HG03439 (cell line): ENCODE results near the gene WDR72.
"Not testable (repeated sequence)": the region's sequence is repeated elsewhere in the genome, so short reads cannot be mapped to it uniquely, and the experiment has no call there.

Experiments used
- ATAC-seq: cut with Tn5 transposase; IDR thresholded peaks from one replicate; pipeline ENCODE4 v1.9.1; 2021; ENCODE audit warnings: mild to moderate bottlenecking, moderate library complexity; ENCODE audit not compliant: unreplicated experiment

Gene WDR72

DNA sequence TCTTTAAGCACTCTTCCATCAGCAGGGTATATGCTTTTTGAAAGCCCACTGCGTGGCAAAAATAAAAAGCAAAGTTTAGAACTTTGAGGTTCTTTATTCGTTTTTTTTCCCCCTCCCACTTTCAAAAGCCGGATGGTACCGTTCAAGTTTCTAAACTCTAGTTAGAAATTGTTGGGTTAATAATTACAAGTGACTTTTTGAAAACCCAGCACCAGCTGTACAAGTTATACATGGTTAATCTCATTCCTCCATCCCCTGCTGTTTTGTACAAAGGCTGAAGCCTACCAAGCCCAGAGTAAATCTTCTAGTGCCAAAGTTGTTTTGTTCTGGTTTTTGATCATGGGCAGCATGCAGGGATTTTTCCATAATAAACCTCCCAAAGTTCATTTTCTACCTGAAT lies 48.6 kb downstream of the WDR72 start:
- no peak for ATAC-seq

DNA sequence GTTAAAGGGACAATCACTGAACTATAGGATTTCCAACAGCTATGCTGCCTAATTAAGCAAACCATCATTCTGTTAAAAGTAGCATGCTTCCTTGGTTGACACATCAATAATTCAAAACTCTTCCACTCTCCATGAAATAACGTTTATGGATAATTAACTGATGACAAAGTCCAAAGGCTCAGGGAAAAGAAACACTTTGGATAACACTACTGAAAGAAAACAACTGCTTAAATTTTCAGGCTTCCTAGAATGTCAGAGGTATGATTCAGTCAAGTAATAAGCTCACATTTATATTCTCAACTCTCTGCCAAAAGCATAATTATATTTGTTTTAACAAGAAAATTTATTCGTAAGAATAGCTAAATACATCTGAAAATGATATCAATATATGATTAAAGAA lies 49.6 kb downstream of the WDR72 start:
- ATAC-seq, result no peak

GRCh38 chr15:53695365-53695764 lies 64.1 kb downstream of the WDR72 start:
- ATAC-seq, result no peak

GRCh38 chr15:53694476-53694874 lies 65.0 kb downstream of the WDR72 start:
- ATAC-seq, result no peak

GRCh38 chr15:53693729-53694475 lies 65.6 kb downstream of the WDR72 start:
- ATAC-seq, result no peak

- ATAC-seq, result not testable (repeated sequence)
Observed at GRCh38 chr15:53684162-53684561, 75.3 kb downstream of the WDR72 start.

DNA sequence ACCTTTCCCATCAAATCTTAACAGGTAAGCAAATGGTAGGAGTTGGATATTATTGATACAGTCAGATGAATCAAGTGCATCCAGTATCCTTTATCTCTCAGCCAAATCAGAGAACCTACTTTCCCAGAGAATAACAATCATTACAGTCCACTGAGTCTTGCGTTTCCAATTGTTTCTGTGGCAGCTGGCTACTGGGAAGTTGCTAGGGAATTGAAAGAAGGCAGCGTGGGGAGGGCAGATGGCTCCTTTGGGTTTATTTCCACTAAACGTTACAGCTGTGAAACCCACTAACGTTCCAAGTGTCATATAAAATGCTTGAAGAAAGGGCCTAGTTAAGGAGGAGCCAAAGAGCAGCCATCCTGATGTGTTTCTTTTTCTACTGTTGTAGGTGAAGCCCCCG lies 78.4 kb downstream of the WDR72 start:
- no peak for ATAC-seq

DNA sequence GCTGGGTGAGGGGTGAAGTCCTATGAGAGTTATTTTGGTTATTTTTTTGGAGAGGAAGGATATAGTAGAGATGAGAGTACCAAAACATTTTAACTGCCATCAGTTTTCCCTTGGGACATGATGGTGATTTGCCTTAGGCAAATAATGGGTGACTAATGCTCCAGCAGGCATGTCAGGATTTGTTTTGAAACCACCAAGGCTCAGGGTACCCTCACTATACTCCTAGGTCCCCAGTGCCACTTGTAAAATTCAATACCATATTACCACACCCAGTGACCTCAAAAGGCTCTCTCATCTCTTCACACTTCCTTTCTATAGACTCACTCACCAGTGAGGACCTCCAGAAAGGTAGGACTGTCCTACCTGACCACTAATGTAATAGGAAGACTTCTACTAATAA lies 83.6 kb downstream of the WDR72 start:
- ATAC-seq, result no peak

- no peak for ATAC-seq
Observed at GRCh38 chr15:53671545-53671944, 87.9 kb downstream of the WDR72 start.

- ATAC-seq, result no peak
Observed at GRCh38 chr15:53670701-53671100, 88.8 kb downstream of the WDR72 start.

DNA sequence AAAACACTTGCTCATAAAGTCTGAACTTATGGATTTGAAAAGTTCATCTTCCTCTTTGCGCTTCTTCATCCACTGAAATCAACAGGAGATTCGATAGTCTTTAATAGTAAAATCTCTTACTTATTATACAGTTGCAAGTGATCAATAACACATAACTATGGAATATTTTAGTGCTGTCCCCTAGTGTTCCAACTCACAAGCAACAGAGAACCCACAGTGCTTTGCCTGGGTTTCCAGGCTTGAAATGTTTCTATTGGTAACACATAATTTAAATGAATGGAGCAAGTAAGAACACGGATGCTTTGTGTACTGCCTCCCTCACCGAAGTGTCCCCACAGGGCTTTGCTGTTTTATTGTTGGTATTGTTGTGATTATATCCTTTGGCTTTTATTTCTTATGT lies 93.5 kb downstream of the WDR72 start:
- ATAC-seq, result no peak

DNA sequence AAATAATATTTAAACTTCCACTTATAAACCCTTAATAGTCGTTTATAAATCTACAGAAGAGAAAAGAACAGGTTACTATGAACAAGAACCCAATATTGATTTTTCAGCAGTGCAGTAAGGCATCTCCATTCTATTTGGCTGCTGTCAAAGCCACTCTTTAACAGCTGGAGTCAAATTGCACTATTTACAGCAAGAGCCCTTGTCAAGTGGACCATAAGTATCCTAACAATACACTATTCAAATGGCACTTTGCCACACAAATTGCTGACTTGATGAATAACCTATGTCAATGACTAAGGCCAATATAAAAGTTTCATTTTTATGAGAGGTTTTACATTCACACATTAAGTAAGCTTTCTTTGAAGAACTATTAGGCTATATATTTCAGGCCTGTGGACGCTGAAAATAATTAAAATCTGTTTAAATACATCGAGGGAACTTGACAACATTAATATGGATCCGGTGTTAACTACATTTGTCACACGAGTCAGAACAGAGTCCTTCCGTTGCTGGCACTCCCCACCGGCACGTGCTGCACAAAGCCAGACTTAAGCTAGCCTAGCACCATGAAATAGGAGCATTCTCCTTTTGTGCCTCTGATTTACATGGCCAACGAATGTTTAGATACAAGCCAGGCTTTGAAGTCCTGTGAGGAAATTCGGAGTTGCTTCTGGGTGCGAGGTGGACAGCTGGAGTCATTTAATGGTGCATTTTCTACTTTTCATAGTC lies 100.5 kb downstream of the WDR72 start:
- no peak for ATAC-seq

DNA sequence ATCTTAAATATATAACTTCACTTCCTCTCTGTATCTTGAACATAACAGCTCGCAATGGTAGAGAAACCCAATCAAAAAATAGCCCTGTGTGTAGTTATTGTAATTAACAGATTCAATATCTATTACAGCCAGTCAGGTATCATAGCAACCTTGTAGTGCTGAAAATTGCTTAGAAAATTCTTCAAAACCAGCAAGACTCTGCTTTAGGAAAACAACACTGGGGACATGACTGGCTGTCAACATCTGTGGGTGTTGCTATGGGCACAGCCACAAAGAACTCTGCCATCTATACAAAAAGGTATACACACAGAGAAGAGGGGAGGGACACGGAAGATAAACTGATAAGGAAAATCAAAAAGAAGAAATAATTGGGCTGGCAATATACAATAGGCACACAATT lies 101.2 kb downstream of the WDR72 start:
- no peak for ATAC-seq

DNA sequence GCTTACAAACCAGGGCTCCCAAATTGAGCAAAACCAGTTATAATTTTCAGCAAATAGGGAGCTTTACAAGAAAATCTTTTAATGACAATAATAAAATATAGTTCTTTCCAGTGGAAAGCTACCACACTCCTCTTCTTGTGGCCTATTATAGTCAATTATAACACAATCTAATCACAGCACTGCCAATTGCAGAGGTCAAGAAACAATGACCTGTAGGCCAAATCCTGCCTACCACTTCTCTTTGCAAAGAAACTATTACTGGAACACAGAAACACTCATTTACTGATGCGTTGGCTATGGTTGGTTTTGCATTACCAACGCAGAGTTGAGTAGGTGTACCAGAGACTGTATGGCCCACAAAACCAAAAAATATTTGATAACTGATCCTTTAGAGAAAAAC lies 110.5 kb downstream of the WDR72 start:
- ATAC-seq, result no peak

DNA sequence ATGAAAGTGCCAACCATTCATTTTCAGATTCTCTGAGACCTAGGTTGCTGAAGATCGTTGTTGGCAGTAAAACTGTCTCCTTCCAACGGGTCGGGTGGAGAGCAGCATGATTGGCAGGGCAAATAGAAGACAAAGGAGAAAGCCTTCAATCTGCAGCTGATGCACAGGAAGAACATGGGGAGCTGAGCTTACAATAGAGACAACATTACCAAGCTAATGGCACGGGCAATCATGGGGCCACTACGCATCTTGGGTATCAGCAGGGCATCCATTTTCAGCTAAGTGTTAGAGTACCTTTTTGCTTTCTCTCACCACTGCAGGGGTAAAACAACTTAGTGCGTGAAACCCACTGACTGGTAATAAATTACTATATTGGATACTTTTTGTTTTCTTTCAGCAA lies 114.8 kb downstream of the WDR72 start:
- no peak for ATAC-seq

GRCh38 chr15:53634517-53635106 lies 124.9 kb downstream of the WDR72 start:
- no peak for ATAC-seq

DNA sequence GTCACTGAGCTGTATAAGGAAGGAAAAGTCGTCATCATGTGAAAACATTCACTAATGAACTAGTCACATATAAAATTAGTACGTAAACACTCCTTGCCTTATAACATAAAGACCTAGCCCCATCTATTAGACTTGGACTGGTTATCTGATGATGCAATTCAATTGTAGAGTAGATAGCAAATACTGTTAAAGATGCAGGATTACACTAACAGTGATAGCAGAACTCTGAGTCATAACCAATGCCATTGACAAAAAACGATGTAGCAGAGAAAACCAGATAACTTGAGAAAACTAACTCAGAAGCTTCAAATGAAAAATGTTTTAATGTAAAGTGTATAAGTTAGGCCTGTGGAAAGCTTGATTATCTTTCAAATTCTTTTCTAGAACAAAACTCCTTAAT lies 132.2 kb downstream of the WDR72 start:
- no peak for ATAC-seq

GRCh38 chr15:53625962-53626845 lies 133.3 kb downstream of the WDR72 start:
- ATAC-seq, result no peak

- no peak for ATAC-seq
Observed at GRCh38 chr15:53625260-53625659, 134.2 kb downstream of the WDR72 start.

DNA sequence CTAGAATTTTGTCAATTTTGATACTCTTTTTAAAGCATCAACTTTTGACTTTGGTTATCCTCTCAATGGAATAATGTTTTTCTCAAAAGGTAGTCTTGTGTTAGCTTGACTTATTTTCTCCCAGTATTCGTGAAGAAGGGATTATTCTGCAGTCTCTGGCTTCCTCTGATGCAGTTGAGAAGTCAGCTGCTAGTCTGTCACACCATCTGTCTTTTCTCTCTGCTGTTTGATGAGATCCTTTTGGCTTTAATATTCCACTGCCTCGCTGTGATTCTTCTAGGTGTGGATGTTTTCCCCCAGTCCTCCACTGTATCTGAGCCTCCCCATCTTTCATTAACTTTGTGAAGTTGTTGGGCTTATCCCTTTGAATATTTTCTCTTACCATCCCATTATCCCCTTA lies 141.0 kb downstream of the WDR72 start:
- no peak for ATAC-seq
